Left lung (tissue), 10 donors: ENCODE measurements around the gene CD74. TPM values are rescaled to one million over a fixed set of nuclear protein-coding genes. Genes with fewer than 3 reads are reported as not detected.
A peak's percentile ranks its signal among the peaks of the same experiment; 100 is the strongest.

Source experiments
- ATAC-seq: fragments of 200-7000 bp; cut with Tn5 transposase; one replicate; pipeline ENCODE4 v1.9.1; 2020; ENCODE audit warnings: moderate library complexity
- DNase-seq, 4 donors: peaks; one replicate each; pipeline ENCODE4 v3.0.0-alpha.2; 2013 to 2020
- H3K27ac ChIP-seq, 2 donors: fragments of 200-600 bp; sonication (generic) in 1 of 2; one replicate each; pipeline versions ENCODE4 v1.5.0 to v1.8.0; 2020 to 2021
- H3K27me3 ChIP-seq, 2 donors: fragments of 200-600 bp; sonication (generic) in 1 of 2; one replicate each; pipeline versions ENCODE4 v1.5.0 to v1.8.0; 2020 to 2021
- H3K36me3 ChIP-seq, 2 donors: fragments of 200-600 bp; sonication (generic) in 1 of 2; one replicate each; pipeline versions ENCODE4 v1.5.0 to v1.8.0; 2020 to 2021
- H3K4me1 ChIP-seq, 2 donors: fragments of 200-600 bp; one replicate each; pipeline ENCODE4 v1.8.0; 2021
- H3K4me3 ChIP-seq, 2 donors: fragments of 200-600 bp; sonication (generic) in 1 of 2; one replicate each; pipeline versions ENCODE4 v1.5.0 to v1.8.0; 2020 to 2021; ENCODE audit warnings: mild to moderate bottlenecking in 1 of 2
- H3K9me3 ChIP-seq, 2 donors: fragments of 200-600 bp; sonication (generic) in 1 of 2; one replicate each; pipeline versions ENCODE4 v1.5.0 to v1.8.0; 2020 to 2021
- CTCF ChIP-seq, 2 donors: fragments of 200-600 bp; sonication (generic) in 1 of 2; IDR thresholded peaks; one replicate each; pipeline versions ENCODE4 v1.5.0 to v1.8.0; 2021; ENCODE audit warnings: antibody characterized with exemption in 2 of 2
- intact Hi-C, 2 donors: fragments of 100-400 bp; cut with DNase I; formaldehyde crosslinking; loops; one replicate each; pipeline versions ENCODE4 v1.11.2 to v1.14.2; 2022
- polyA plus RNA-seq, 6 donors: library from polyadenylated mRNA; unstranded; fragments of 120-200 nt; gene quantifications; one replicate each; pipeline ENCODE4 v1.2.1, GENCODE V29; 2013; ENCODE audit not compliant: insufficient read length in 6 of 6
- total RNA-seq, 2 donors: library from RNA; stranded (reverse); fragmentation: NEBNext Ultra II Directional; extraction: Animal tissue kit (Norgen Biotek cat#: 25700); gene quantifications; one replicate each; pipeline ENCODE4 v1.2.1, GENCODE V29; 2021
- donor health status: DM: no; HTN: yes; CAD: no.
- donor health status: DM: no; HTN: no; CAD: no.

Gene CD74
- total and polyA plus RNA-seq, 8 donors: 143 to 2,212 (median 189) TPM

DNA sequence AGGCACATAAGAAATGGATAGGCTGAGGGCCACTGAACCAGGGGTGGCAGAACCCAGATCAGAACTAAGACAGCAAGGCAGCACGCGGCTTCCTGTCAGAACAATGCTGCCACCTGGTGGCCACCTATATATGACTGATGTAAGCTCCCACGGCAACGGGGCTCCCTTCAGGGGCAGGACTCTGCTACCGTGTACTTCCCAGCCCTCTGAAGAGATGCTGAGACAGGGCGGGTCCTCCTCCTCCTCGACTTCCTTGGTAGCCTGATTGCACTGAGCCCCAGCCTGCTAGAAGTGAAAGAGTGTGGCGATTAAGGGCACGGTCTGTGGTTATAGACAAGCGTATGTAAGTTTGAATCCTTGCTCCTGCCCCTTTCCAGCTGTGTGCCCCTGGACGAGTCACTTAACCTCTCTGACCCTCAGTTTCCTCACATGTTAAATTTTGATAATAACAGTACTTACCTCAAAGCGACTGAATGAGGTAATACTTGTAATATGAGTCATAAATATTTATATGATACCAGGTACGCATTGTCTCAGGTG is 23.5 kb upstream of the CD74 start:
- DNase-seq: peak; percentile 79 to 90 (median 88)
- H3K36me3 ChIP-seq: no peaks in the 10 kb centered on the region
- TF ChIP-seq CTCF (IDR thresholded peaks at IDR 0.05): peak; percentile 87 to 88
- H3K9me3 ChIP-seq: no peaks in the 10 kb centered on the region
- peaks cover 0 to 7% of the 10 kb centered on the region in 2 donors for H3K4me1 ChIP-seq
- intact Hi-C loops: loop anchor here in 1 of 2 donors (10.0 kb wide), 1 partner anchor 171 kb away; no protein-coding TSS in a partner anchor
- peak; percentile 97 for ATAC-seq
- H3K27me3 ChIP-seq: no peaks in the 10 kb centered on the region
- no peak overlapping the region for H3K27ac ChIP-seq
- no peak overlapping the region for H3K4me3 ChIP-seq

DNA sequence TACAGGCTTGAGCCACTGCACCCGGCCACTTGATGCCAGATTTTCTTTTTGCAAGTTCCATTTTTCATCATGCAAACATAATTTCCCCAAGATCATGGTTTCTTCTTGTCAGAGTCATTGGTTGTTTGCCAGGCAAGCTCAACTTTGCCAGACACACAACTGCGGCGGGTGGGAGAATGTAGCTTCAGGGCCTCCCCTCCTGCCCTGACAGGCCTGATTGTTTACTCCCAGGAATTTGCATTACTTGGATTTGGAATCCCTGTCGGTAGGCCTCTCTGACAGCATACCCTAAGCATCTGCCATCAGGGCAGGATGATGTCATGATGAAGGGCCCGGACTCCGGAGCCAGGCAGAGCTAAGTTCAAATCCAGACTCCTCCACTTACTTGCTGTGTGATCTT is 21.8 kb upstream of the CD74 start:
- Histone ChIP-seq H3K27me3 (no peaks in the 10 kb centered on the region), H3K4me3 (no peak overlapping the region), H3K9me3 (no peaks in the 10 kb centered on the region), H3K27ac (no peak overlapping the region), H3K36me3 (no peaks in the 10 kb centered on the region), H3K4me1 (peaks cover 0 to 7% of the 10 kb centered on the region in 2 donors)
- no peak for TF ChIP-seq CTCF (IDR thresholded peaks at IDR 0.05)
- DNase-seq (peak in 2 of 4 donors; percentile 25 to 58), ATAC-seq (no peak)
- intact Hi-C loops: loop anchor here in 1 of 2 donors (10.0 kb wide), 1 partner anchor 170 kb away; no protein-coding TSS in a partner anchor

DNA sequence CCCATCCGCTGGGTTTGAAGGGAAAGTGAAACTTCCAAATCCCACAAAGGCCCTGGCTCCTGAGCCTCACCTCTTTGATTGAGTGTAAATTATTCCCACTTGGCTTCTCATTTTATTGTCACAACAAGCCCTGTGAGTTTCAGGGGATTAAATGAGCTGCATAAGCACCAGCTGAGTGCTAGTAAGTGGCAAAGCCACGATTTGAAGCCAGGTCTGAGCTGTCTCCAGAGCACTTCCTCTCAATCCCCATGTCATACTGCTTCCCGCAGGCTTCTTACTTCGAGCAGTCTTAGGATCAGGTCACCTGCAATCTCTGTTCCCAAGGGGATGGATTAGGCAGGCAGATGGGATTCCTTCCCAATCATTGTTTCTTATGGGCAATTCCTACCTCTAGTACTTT is 18.9 kb upstream of the CD74 start:
- peaks cover 0 to 7% of the 10 kb centered on the region in 2 donors for H3K4me1 ChIP-seq
- H3K36me3 ChIP-seq: no peaks in the 10 kb centered on the region
- no peak overlapping the region for H3K4me3 ChIP-seq
- H3K27me3 ChIP-seq: no peaks in the 10 kb centered on the region
- H3K27ac ChIP-seq: peak overlapping the region in 1 of 2 donors; percentile 13
- no peak for TF ChIP-seq CTCF (IDR thresholded peaks at IDR 0.05)
- no peaks in the 10 kb centered on the region for H3K9me3 ChIP-seq
- intact Hi-C loops: loop anchor here in 1 of 2 donors (10.0 kb wide), 1 partner anchor 167 kb away; no protein-coding TSS in a partner anchor
- no peak for ATAC-seq
- no peak for DNase-seq

GRCh38 chr5:150431048-150431447 is 18.3 kb upstream of the CD74 start:
- Histone ChIP-seq H3K9me3 (no peaks in the 10 kb centered on the region), H3K27me3 (no peaks in the 10 kb centered on the region), H3K36me3 (no peaks in the 10 kb centered on the region), H3K27ac (no peak overlapping the region), H3K4me1 (peaks cover 0 to 3% of the 10 kb centered on the region in 2 donors), H3K4me3 (no peak overlapping the region)
- TF ChIP-seq CTCF (IDR thresholded peaks at IDR 0.05): no peak
- no peak for DNase-seq
- intact Hi-C loops: loop anchor here in 1 of 2 donors (10.0 kb wide), 1 partner anchor 166 kb away; no protein-coding TSS in a partner anchor
- ATAC-seq: no peak

DNA sequence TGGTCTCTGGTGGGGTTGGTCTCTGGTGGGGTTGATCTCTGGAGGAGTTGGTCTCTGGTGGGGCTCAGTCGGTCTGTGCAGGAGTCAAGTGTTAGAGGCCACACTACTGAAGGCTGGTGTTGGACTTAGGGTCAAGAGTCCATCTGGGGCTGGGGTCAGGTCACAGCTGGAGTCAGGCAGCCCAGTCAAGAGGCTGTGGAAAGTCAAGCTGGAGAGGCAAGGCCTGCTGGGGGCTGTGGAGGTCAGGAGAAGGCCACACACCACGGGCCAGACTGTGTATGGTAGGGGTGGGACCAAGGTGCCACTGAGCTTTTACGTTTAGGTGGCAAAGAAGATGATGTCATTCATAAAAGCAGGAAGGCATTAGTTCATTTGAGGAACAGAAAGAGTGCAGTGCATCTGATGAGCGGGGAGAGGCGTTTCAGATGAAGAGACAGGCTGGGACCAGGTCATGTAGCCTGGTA is 16.7 kb upstream of the CD74 start:
- ATAC-seq: no peak
- intact Hi-C loops: no loop called here

More for the DNA sequence above, 16.7 kb upstream of the CD74 start:
- Histone ChIP-seq H3K4me1 (no peaks in the 10 kb centered on the region), H3K27me3 (no peaks in the 10 kb centered on the region), H3K36me3 (no peaks in the 10 kb centered on the region), H3K27ac (no peak overlapping the region), H3K9me3 (no peaks in the 10 kb centered on the region), H3K4me3 (no peak overlapping the region)
- no peak for TF ChIP-seq CTCF (IDR thresholded peaks at IDR 0.05)
- DNase-seq: no peak
